WTC11 (cell line): ENCODE results near the gene KRTAP10-7.

ENCODE experiments used
- CREB1 ChIP-seq: sonication (generic); formaldehyde crosslinking; IDR thresholded peaks from 2 replicates; pipeline ENCODE4 v1.8.0; 2023; ENCODE audit warnings: mild to moderate bottlenecking, missing genetic modification reagents
- IRF2 ChIP-seq: sonication (generic); formaldehyde crosslinking; IDR thresholded peaks from 2 replicates; pipeline ENCODE4 v1.8.0; 2022; ENCODE audit warnings: low read depth, missing genetic modification reagents, borderline replicate concordance
- JUN ChIP-seq: sonication (generic); formaldehyde crosslinking; IDR thresholded peaks from 2 replicates; pipeline ENCODE4 v1.8.0; 2023; ENCODE audit warnings: mild to moderate bottlenecking, missing genetic modification reagents
- KAT7 ChIP-seq: sonication (generic); formaldehyde crosslinking; IDR thresholded peaks from 2 replicates; pipeline ENCODE4 v1.8.1; 2023; ENCODE audit warnings: missing genetic modification reagents, mild to moderate bottlenecking, borderline replicate concordance
- NFATC4 ChIP-seq: fragments of 250-450 bp; sonication (Bioruptor Pico); IDR thresholded peaks from 2 replicates; pipeline ENCODE4 v1.9.0; 2021; ENCODE audit warnings: mild to moderate bottlenecking
- NFYB ChIP-seq: sonication (generic); formaldehyde crosslinking; conservative IDR thresholded peaks from 2 replicates; pipeline ENCODE4 v1.8.0; 2022; ENCODE audit warnings: low read depth, missing genetic modification reagents
- NR2C2 ChIP-seq: sonication (generic); formaldehyde crosslinking; IDR thresholded peaks from 2 replicates; pipeline ENCODE4 v1.8.0; 2022; ENCODE audit warnings: mild to moderate bottlenecking, missing genetic modification reagents
- RELA ChIP-seq: sonication (generic); formaldehyde crosslinking; IDR thresholded peaks from 2 replicates; pipeline ENCODE4 v1.8.1; 2022; ENCODE audit warnings: missing genetic modification reagents, mild to moderate bottlenecking, borderline replicate concordance
- SP1 ChIP-seq: sonication (generic); formaldehyde crosslinking; conservative IDR thresholded peaks from 2 replicates; pipeline ENCODE4 v1.8.1; 2022; ENCODE audit warnings: missing genetic modification reagents
- ZNF317 ChIP-seq: sonication (generic); formaldehyde crosslinking; IDR thresholded peaks from 2 replicates; pipeline ENCODE4 v1.8.1; 2023; ENCODE audit warnings: low read depth, mild to moderate bottlenecking, moderate library complexity, missing genetic modification reagents, borderline replicate concordance
- TF ChIP-seq, protein P1 (sequence below): fragments of 200-600 bp; IDR thresholded peaks from 2 replicates; pipeline ENCODE4 v1.8.0; 2022; ENCODE audit warnings: antibody characterized with exemption
- TF ChIP-seq, protein P2 (sequence below): sonication (generic); formaldehyde crosslinking; IDR thresholded peaks from 2 replicates; pipeline ENCODE4 v1.8.1; 2022; ENCODE audit warnings: low read depth, missing genetic modification reagents, borderline replicate concordance
- TF ChIP-seq, protein P3 (sequence below): fragments of 250-450 bp; sonication (Bioruptor Pico); IDR thresholded peaks from 2 replicates; pipeline ENCODE4 v1.9.0; 2021; ENCODE audit warnings: mild to moderate bottlenecking, borderline replicate concordance
- TF ChIP-seq, protein P4 (sequence below): sonication (generic); formaldehyde crosslinking; IDR thresholded peaks from 2 replicates; pipeline ENCODE4 v1.8.0; 2022; ENCODE audit warnings: missing genetic modification reagents

DNA sequence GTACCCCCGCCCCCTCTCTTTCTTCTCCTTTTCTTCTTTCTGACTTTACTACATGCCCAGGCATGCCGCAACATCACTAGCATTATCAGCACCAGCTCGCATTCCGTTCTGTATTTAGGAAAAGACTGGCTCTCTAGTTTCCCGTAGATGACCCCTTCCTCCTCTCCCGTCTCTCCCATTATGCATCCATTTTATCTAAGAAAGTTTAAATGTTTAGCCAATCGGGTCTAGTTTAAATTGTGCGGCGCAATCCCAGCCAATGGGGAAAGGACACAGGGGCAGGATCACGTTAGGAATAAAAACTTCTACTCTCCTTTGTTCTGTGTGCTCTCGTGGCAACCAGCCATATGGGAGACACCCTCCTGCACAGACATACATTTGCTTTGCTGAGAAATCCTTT, 2.3 kb upstream of the KRTAP10-7 start:
- TF ChIP-seq, protein P1, sequence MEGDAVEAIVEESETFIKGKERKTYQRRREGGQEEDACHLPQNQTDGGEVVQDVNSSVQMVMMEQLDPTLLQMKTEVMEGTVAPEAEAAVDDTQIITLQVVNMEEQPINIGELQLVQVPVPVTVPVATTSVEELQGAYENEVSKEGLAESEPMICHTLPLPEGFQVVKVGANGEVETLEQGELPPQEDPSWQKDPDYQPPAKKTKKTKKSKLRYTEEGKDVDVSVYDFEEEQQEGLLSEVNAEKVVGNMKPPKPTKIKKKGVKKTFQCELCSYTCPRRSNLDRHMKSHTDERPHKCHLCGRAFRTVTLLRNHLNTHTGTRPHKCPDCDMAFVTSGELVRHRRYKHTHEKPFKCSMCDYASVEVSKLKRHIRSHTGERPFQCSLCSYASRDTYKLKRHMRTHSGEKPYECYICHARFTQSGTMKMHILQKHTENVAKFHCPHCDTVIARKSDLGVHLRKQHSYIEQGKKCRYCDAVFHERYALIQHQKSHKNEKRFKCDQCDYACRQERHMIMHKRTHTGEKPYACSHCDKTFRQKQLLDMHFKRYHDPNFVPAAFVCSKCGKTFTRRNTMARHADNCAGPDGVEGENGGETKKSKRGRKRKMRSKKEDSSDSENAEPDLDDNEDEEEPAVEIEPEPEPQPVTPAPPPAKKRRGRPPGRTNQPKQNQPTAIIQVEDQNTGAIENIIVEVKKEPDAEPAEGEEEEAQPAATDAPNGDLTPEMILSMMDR, result no peak
- TF ChIP-seq NR2C2, result no peak
- no peak for TF ChIP-seq CREB1 (CRISPR knock-in tag)
- TF ChIP-seq JUN (CRISPR knock-in tag), result no peak
- TF ChIP-seq SP1 (CRISPR knock-in tag), result no peak
- TF ChIP-seq RELA (CRISPR knock-in tag), result no peak
- TF ChIP-seq, protein P2, sequence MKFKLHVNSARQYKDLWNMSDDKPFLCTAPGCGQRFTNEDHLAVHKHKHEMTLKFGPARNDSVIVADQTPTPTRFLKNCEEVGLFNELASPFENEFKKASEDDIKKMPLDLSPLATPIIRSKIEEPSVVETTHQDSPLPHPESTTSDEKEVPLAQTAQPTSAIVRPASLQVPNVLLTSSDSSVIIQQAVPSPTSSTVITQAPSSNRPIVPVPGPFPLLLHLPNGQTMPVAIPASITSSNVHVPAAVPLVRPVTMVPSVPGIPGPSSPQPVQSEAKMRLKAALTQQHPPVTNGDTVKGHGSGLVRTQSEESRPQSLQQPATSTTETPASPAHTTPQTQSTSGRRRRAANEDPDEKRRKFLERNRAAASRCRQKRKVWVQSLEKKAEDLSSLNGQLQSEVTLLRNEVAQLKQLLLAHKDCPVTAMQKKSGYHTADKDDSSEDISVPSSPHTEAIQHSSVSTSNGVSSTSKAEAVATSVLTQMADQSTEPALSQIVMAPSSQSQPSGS (CRISPR knock-in tag), result no peak
- no peak for TF ChIP-seq KAT7 (CRISPR knock-in tag)
- TF ChIP-seq, protein P3, sequence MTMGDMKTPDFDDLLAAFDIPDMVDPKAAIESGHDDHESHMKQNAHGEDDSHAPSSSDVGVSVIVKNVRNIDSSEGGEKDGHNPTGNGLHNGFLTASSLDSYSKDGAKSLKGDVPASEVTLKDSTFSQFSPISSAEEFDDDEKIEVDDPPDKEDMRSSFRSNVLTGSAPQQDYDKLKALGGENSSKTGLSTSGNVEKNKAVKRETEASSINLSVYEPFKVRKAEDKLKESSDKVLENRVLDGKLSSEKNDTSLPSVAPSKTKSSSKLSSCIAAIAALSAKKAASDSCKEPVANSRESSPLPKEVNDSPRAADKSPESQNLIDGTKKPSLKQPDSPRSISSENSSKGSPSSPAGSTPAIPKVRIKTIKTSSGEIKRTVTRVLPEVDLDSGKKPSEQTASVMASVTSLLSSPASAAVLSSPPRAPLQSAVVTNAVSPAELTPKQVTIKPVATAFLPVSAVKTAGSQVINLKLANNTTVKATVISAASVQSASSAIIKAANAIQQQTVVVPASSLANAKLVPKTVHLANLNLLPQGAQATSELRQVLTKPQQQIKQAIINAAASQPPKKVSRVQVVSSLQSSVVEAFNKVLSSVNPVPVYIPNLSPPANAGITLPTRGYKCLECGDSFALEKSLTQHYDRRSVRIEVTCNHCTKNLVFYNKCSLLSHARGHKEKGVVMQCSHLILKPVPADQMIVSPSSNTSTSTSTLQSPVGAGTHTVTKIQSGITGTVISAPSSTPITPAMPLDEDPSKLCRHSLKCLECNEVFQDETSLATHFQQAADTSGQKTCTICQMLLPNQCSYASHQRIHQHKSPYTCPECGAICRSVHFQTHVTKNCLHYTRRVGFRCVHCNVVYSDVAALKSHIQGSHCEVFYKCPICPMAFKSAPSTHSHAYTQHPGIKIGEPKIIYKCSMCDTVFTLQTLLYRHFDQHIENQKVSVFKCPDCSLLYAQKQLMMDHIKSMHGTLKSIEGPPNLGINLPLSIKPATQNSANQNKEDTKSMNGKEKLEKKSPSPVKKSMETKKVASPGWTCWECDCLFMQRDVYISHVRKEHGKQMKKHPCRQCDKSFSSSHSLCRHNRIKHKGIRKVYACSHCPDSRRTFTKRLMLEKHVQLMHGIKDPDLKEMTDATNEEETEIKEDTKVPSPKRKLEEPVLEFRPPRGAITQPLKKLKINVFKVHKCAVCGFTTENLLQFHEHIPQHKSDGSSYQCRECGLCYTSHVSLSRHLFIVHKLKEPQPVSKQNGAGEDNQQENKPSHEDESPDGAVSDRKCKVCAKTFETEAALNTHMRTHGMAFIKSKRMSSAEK (CRISPR knock-in tag), result no peak
- TF ChIP-seq ZNF317 (CRISPR knock-in tag), result no peak
- TF ChIP-seq, protein P4, sequence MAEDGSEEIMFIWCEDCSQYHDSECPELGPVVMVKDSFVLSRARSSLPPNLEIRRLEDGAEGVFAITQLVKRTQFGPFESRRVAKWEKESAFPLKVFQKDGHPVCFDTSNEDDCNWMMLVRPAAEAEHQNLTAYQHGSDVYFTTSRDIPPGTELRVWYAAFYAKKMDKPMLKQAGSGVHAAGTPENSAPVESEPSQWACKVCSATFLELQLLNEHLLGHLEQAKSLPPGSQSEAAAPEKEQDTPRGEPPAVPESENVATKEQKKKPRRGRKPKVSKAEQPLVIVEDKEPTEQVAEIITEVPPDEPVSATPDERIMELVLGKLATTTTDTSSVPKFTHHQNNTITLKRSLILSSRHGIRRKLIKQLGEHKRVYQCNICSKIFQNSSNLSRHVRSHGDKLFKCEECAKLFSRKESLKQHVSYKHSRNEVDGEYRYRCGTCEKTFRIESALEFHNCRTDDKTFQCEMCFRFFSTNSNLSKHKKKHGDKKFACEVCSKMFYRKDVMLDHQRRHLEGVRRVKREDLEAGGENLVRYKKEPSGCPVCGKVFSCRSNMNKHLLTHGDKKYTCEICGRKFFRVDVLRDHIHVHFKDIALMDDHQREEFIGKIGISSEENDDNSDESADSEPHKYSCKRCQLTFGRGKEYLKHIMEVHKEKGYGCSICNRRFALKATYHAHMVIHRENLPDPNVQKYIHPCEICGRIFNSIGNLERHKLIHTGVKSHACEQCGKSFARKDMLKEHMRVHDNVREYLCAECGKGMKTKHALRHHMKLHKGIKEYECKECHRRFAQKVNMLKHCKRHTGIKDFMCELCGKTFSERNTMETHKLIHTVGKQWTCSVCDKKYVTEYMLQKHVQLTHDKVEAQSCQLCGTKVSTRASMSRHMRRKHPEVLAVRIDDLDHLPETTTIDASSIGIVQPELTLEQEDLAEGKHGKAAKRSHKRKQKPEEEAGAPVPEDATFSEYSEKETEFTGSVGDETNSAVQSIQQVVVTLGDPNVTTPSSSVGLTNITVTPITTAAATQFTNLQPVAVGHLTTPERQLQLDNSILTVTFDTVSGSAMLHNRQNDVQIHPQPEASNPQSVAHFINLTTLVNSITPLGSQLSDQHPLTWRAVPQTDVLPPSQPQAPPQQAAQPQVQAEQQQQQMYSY (CRISPR knock-in tag), result no peak
- TF ChIP-seq NFYB, result no peak
- TF ChIP-seq IRF2 (CRISPR knock-in tag), result no peak
- no peak for TF ChIP-seq NFATC4
